Measurements from ENCODE around the gene TSTD2.

TSTD2 gene

GRCh38 chr9:97658707-97659106 is 25.5 kb upstream of the TSTD2 start:
- TF ChIP-seq CTCF (IDR thresholded peaks at IDR 0.05; ENCODE audit: low read depth, low read length, missing control alignments): no peak
- no peak for DNase-seq (ENCODE audit: low read depth)
- H3K4me3 ChIP-seq (ENCODE audit: low read depth, low read length): no peak overlapping the region

GRCh38 chr9:97651646-97652045 is 18.5 kb upstream of the TSTD2 start:
- no peak overlapping the region for H3K4me3 ChIP-seq (ENCODE audit: low read depth, low read length)
- no peak for TF ChIP-seq CTCF (IDR thresholded peaks at IDR 0.05; ENCODE audit: low read depth, low read length, missing control alignments)
- DNase-seq (ENCODE audit: low read depth): no peak

GRCh38 chr9:97647996-97648395 is 14.8 kb upstream of the TSTD2 start:
- H3K4me3 ChIP-seq (ENCODE audit: low read depth, low read length): no peak overlapping the region
- TF ChIP-seq CTCF (IDR thresholded peaks at IDR 0.05; ENCODE audit: low read depth, low read length, missing control alignments): no peak
- no peak for DNase-seq (ENCODE audit: low read depth)

- TF ChIP-seq CTCF (IDR thresholded peaks at IDR 0.05; ENCODE audit: low read depth, low read length, missing control alignments): no peak
- no peak overlapping the region for H3K4me3 ChIP-seq (ENCODE audit: low read depth, low read length)
- DNase-seq (ENCODE audit: low read depth): no peak
These were observed 12.6 kb upstream of the TSTD2 start for GRCh38 chr9:97645720-97646119.

GRCh38 chr9:97640325-97640724 is 7.2 kb upstream of the TSTD2 start:
- TF ChIP-seq CTCF (IDR thresholded peaks at IDR 0.05; ENCODE audit: low read depth, low read length, missing control alignments): no peak
- no peak overlapping the region for H3K4me3 ChIP-seq (ENCODE audit: low read depth, low read length)
- no peak for DNase-seq (ENCODE audit: low read depth)

- TF ChIP-seq CTCF (IDR thresholded peaks at IDR 0.05; ENCODE audit: low read depth, low read length, missing control alignments): peak; percentile 37
- H3K4me3 ChIP-seq (ENCODE audit: low read depth, low read length): no peak overlapping the region
- no peak for DNase-seq (ENCODE audit: low read depth)
These were observed 5.5 kb upstream of the TSTD2 start for GRCh38 chr9:97638666-97639065.

- H3K4me3 ChIP-seq (ENCODE audit: low read depth, low read length): no peak overlapping the region
- DNase-seq (ENCODE audit: low read depth): no peak
- no peak for TF ChIP-seq CTCF (IDR thresholded peaks at IDR 0.05; ENCODE audit: low read depth, low read length, missing control alignments)
These were observed 3.7 kb upstream of the TSTD2 start for GRCh38 chr9:97636903-97637302.
